ENCODE data around the gene NFE2L1.
"Not testable (repeated sequence)": the region's sequence is repeated elsewhere in the genome, so short reads cannot be mapped to it uniquely, and the experiment has no call there.

NFE2L1 gene

DNA sequence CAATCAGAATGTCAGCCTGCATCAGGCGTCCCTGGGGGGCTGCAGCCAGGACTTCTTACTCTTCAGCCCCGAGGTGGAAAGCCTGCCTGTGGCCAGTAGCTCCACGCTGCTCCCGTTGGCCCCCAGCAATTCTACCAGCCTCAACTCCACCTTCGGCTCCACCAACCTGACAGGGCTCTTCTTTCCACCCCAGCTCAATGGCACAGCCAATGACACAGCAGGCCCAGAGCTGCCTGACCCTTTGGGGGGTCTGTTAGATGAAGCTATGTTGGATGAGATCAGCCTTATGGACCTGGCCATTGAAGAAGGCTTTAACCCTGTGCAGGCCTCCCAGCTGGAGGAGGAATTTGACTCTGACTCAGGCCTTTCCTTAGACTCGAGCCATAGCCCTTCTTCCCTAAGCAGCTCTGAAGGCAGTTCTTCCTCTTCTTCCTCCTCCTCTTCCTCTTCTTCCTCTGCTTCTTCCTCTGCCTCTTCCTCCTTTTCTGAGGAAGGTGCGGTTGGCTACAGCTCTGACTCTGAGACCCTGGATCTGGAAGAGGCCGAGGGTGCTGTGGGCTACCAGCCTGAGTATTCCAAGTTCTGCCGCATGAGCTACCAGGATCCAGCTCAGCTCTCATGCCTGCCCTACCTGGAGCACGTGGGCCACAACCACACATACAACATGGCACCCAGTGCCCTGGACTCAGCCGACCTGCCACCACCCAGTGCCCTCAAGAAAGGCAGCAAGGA lies 10.4 kb downstream of the NFE2L1 start:
- peaks cover 35% of the 10 kb centered on the region; the same call in 1 of the 2 replicates for H3K36me3 ChIP-seq (ENCODE audit: insufficient read depth, low read length)
- no peak overlapping the region for H3K4me3 ChIP-seq (ENCODE audit: low read depth, low read length)
- H3K4me1 ChIP-seq (ENCODE audit: control insufficient read depth, insufficient read depth, low read length, unreplicated experiment) = peaks cover 38% of the 10 kb centered on the region
- H3K27ac ChIP-seq (ENCODE audit: low read depth, low read length) = no peak overlapping the region
- H2AFZ ChIP-seq (ENCODE audit: low read length, unreplicated experiment) = no peak overlapping the region
- H3K79me2 ChIP-seq (ENCODE audit: control insufficient read depth, insufficient read depth, low read length, unreplicated experiment) = peaks cover 30% of the 10 kb centered on the region
- H3K27me3 ChIP-seq (ENCODE audit: insufficient read depth, low read length) = no peaks in the 10 kb centered on the region

- no peak overlapping the region for H2AFZ ChIP-seq (ENCODE audit: low read length, unreplicated experiment)
- peaks cover 35% of the 10 kb centered on the region; the same call in 1 of the 2 replicates for H3K36me3 ChIP-seq (ENCODE audit: insufficient read depth, low read length)
- peaks cover 32% of the 10 kb centered on the region for H3K4me1 ChIP-seq (ENCODE audit: control insufficient read depth, insufficient read depth, low read length, unreplicated experiment)
- H3K79me2 ChIP-seq (ENCODE audit: control insufficient read depth, insufficient read depth, low read length, unreplicated experiment) = peaks cover 23% of the 10 kb centered on the region
- no peaks in the 10 kb centered on the region for H3K27me3 ChIP-seq (ENCODE audit: insufficient read depth, low read length)
- H3K27ac ChIP-seq (ENCODE audit: low read depth, low read length) = no peak overlapping the region
- H3K4me3 ChIP-seq (ENCODE audit: low read depth, low read length) = no peak overlapping the region
Measured at GRCh38 chr17:48059125-48059668, 11.0 kb downstream of the NFE2L1 start.

DNA sequence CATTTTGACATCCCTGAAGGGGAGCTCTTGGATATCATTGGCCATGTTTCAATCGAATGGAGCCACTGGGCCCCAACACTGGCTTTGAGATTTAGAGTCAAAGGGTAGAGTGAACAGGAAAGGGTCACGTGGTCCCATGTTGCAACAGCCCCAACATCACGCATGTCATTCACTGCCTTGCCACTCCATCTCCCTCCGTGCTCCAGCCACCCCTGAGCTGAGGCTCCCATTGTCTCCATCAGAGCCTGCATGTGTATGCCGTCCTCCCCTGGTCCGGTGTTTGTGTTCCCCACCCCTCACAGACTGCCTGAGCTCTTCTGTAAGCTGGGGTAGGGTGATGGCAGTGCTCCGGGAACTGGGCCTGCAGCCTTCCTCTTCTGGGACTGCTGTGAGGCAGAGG lies 12.1 kb downstream of the NFE2L1 start:
- Histone ChIP-seq H2AFZ (ENCODE audit: low read length, unreplicated experiment) (no peak overlapping the region), H3K36me3 (ENCODE audit: insufficient read depth, low read length) (peaks cover 42% of the 10 kb centered on the region; the same call in 1 of the 2 replicates), H3K27ac (ENCODE audit: low read depth, low read length) (peak overlapping the region; percentile 41), H3K79me2 (ENCODE audit: control insufficient read depth, insufficient read depth, low read length, unreplicated experiment) (peaks cover 13% of the 10 kb centered on the region), H3K4me3 (ENCODE audit: low read depth, low read length) (no peak overlapping the region), H3K4me1 (ENCODE audit: control insufficient read depth, insufficient read depth, low read length, unreplicated experiment) (peaks cover 23% of the 10 kb centered on the region), H3K27me3 (ENCODE audit: insufficient read depth, low read length) (no peaks in the 10 kb centered on the region)

DNA sequence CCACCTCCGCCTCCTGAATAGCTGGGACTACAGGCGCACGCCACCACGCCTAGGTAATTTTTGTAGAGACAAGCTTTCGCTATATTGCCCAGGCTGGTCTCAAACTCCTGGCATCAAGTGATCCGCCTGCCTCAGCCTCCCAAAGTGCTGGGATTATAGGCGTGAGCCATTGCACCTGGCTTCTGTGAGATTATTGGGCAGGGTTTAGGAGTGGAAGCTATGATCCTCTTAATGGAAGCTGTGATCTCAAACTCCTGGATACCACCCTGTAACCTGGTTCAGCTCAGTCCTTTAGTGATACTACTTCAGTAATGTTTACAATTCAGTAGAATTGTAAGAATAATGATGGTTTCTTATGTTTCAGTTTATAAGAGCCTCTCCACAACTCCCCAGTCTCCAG lies 14.1 kb downstream of the NFE2L1 start:
- Histone ChIP-seq H3K27ac (ENCODE audit: low read depth, low read length) (no peak overlapping the region), H3K36me3 (ENCODE audit: insufficient read depth, low read length) (peaks cover 45% of the 10 kb centered on the region), H3K79me2 (ENCODE audit: control insufficient read depth, insufficient read depth, low read length, unreplicated experiment) (peaks cover 11% of the 10 kb centered on the region), H3K4me3 (ENCODE audit: low read depth, low read length) (no peak overlapping the region), H3K4me1 (ENCODE audit: control insufficient read depth, insufficient read depth, low read length, unreplicated experiment) (peaks cover 21% of the 10 kb centered on the region), H3K27me3 (ENCODE audit: insufficient read depth, low read length) (no peaks in the 10 kb centered on the region), H2AFZ (ENCODE audit: low read length, unreplicated experiment) (no peak overlapping the region)

- peaks cover 36% of the 10 kb centered on the region for H3K36me3 ChIP-seq (ENCODE audit: insufficient read depth, low read length)
- H3K4me3 ChIP-seq (ENCODE audit: low read depth, low read length) = no peak overlapping the region
- H3K27ac ChIP-seq (ENCODE audit: low read depth, low read length) = no peak overlapping the region
- H2AFZ ChIP-seq (ENCODE audit: low read length, unreplicated experiment) = no peak overlapping the region
- H3K79me2 ChIP-seq (ENCODE audit: control insufficient read depth, insufficient read depth, low read length, unreplicated experiment) = peaks cover 6% of the 10 kb centered on the region
- peaks cover 35% of the 10 kb centered on the region for H3K4me1 ChIP-seq (ENCODE audit: control insufficient read depth, insufficient read depth, low read length, unreplicated experiment)
- H3K27me3 ChIP-seq (ENCODE audit: insufficient read depth, low read length) = no peaks in the 10 kb centered on the region
Measured at GRCh38 chr17:48064638-48065037, 16.5 kb downstream of the NFE2L1 start.

- H3K4me1 ChIP-seq (ENCODE audit: control insufficient read depth, insufficient read depth, low read length, unreplicated experiment) = peaks cover 27% of the 10 kb centered on the region
- no peak overlapping the region for H3K4me3 ChIP-seq (ENCODE audit: low read depth, low read length)
- peaks cover 34% of the 10 kb centered on the region for H3K36me3 ChIP-seq (ENCODE audit: insufficient read depth, low read length)
- no peak overlapping the region for H2AFZ ChIP-seq (ENCODE audit: low read length, unreplicated experiment)
- 0 out of 2 replicates have a peak overlapping the region, but pooled peaks have one; percentile 36 for H3K27ac ChIP-seq (ENCODE audit: low read depth, low read length)
- peaks cover 6% of the 10 kb centered on the region for H3K79me2 ChIP-seq (ENCODE audit: control insufficient read depth, insufficient read depth, low read length, unreplicated experiment)
- H3K27me3 ChIP-seq (ENCODE audit: insufficient read depth, low read length) = no peaks in the 10 kb centered on the region
Measured at GRCh38 chr17:48066192-48066591, 18.0 kb downstream of the NFE2L1 start.

- Histone ChIP-seq H3K27me3 (ENCODE audit: insufficient read depth, low read length) (no peaks in the 10 kb centered on the region), H3K27ac (ENCODE audit: low read depth, low read length) (peak overlapping the region; percentile 36), H2AFZ (ENCODE audit: low read length, unreplicated experiment) (no peak overlapping the region), H3K4me3 (ENCODE audit: low read depth, low read length) (no peak overlapping the region), H3K4me1 (ENCODE audit: control insufficient read depth, insufficient read depth, low read length, unreplicated experiment) (peaks cover 25% of the 10 kb centered on the region), H3K36me3 (ENCODE audit: insufficient read depth, low read length) (peaks cover 37% of the 10 kb centered on the region), H3K79me2 (ENCODE audit: control insufficient read depth, insufficient read depth, low read length, unreplicated experiment) (peaks cover 6% of the 10 kb centered on the region)
Measured at GRCh38 chr17:48066656-48067055, 18.5 kb downstream of the NFE2L1 start.

- no peak overlapping the region for H3K27ac ChIP-seq (ENCODE audit: low read depth, low read length)
- peaks cover 25% of the 10 kb centered on the region for H3K4me1 ChIP-seq (ENCODE audit: control insufficient read depth, insufficient read depth, low read length, unreplicated experiment)
- no peak overlapping the region for H3K4me3 ChIP-seq (ENCODE audit: low read depth, low read length)
- H3K36me3 ChIP-seq (ENCODE audit: insufficient read depth, low read length) = peaks cover 31% of the 10 kb centered on the region
- no peak overlapping the region for H2AFZ ChIP-seq (ENCODE audit: low read length, unreplicated experiment)
- H3K79me2 ChIP-seq (ENCODE audit: control insufficient read depth, insufficient read depth, low read length, unreplicated experiment) = peaks cover 6% of the 10 kb centered on the region
- no peaks in the 10 kb centered on the region for H3K27me3 ChIP-seq (ENCODE audit: insufficient read depth, low read length)
Measured at GRCh38 chr17:48067245-48067644, 19.1 kb downstream of the NFE2L1 start.

GRCh38 chr17:48067808-48068207 lies 19.6 kb downstream of the NFE2L1 start:
- not testable (repeated sequence) for H3K4me3 ChIP-seq (ENCODE audit: low read depth, low read length); H3K79me2 ChIP-seq (ENCODE audit: control insufficient read depth, insufficient read depth, low read length, unreplicated experiment); H3K27me3 ChIP-seq (ENCODE audit: insufficient read depth, low read length); H2AFZ ChIP-seq (ENCODE audit: low read length, unreplicated experiment)
- Histone ChIP-seq H3K36me3 (ENCODE audit: insufficient read depth, low read length) (peaks cover 28% of the 10 kb centered on the region), H3K4me1 (ENCODE audit: control insufficient read depth, insufficient read depth, low read length, unreplicated experiment) (peaks cover 25% of the 10 kb centered on the region), H3K27ac (ENCODE audit: low read depth, low read length) (peak overlapping the region; percentile 51)

DNA sequence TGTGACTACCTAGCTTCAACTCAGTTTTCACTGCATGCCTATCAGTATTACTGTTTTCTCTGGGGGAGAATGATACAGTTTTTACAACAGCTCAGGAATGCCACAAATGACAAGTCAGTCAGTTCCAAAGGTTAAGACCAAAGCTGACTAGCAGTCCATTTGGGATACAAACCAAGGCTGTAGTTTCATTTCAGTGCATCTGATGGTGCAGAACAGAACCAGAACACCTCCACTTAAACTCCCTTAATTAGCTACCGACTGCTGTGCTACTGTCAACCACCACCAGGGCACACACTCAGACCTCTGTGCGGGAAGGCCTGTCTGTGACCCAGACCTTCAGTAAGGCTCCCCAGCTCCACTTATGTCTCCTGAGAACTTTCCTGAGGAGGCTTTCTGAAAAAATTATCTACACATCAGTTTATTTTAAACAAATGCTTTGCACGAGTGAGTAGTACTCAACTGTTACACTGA lies 20.4 kb downstream of the NFE2L1 start:
- H3K36me3 ChIP-seq (ENCODE audit: insufficient read depth, low read length) = peaks cover 24% of the 10 kb centered on the region

GRCh38 chr17:48070195-48070594 lies 22.0 kb downstream of the NFE2L1 start:
- no peaks in the 10 kb centered on the region for H3K27me3 ChIP-seq (ENCODE audit: insufficient read depth, low read length)
- peaks cover 6% of the 10 kb centered on the region for H3K79me2 ChIP-seq (ENCODE audit: control insufficient read depth, insufficient read depth, low read length, unreplicated experiment)
- peaks cover 18% of the 10 kb centered on the region for H3K36me3 ChIP-seq (ENCODE audit: insufficient read depth, low read length)
- H3K27ac ChIP-seq (ENCODE audit: low read depth, low read length) = 0 out of 2 replicates have a peak overlapping the region, but pooled peaks have one; percentile 13
- no peak overlapping the region for H2AFZ ChIP-seq (ENCODE audit: low read length, unreplicated experiment)
- H3K4me3 ChIP-seq (ENCODE audit: low read depth, low read length) = no peak overlapping the region
- peaks cover 31% of the 10 kb centered on the region for H3K4me1 ChIP-seq (ENCODE audit: control insufficient read depth, insufficient read depth, low read length, unreplicated experiment)

More for the DNA sequence above, 20.4 kb downstream of the NFE2L1 start:
- Histone ChIP-seq H3K27me3 (ENCODE audit: insufficient read depth, low read length) (no peaks in the 10 kb centered on the region), H3K4me1 (ENCODE audit: control insufficient read depth, insufficient read depth, low read length, unreplicated experiment) (peaks cover 25% of the 10 kb centered on the region), H3K27ac (ENCODE audit: low read depth, low read length) (peak overlapping the region; percentile 51), H3K79me2 (ENCODE audit: control insufficient read depth, insufficient read depth, low read length, unreplicated experiment) (peaks cover 6% of the 10 kb centered on the region), H2AFZ (ENCODE audit: low read length, unreplicated experiment) (no peak overlapping the region), H3K4me3 (ENCODE audit: low read depth, low read length) (no peak overlapping the region)
